GM12865 (cell line): ENCODE data around the gene MAP4K2.

Source experiments
- DNase-seq: peaks from one replicate; pipeline ENCODE4 v3.0.0; 2010; ENCODE audit warnings: low read depth
- H3K4me3 ChIP-seq: 2 replicates; pipeline ENCODE4 v1.5.1; 2011; ENCODE audit warnings: mild to moderate bottlenecking, low read depth, low read length, control low read depth
- CTCF ChIP-seq: IDR thresholded peaks from 2 replicates; pipeline ENCODE4 v1.5.1; 2011; ENCODE audit warnings: low read length, control low read depth, low read depth, inconsistent platforms; ENCODE audit not compliant: insufficient read depth; ENCODE audit errors: missing control alignments

MAP4K2 gene

DNA sequence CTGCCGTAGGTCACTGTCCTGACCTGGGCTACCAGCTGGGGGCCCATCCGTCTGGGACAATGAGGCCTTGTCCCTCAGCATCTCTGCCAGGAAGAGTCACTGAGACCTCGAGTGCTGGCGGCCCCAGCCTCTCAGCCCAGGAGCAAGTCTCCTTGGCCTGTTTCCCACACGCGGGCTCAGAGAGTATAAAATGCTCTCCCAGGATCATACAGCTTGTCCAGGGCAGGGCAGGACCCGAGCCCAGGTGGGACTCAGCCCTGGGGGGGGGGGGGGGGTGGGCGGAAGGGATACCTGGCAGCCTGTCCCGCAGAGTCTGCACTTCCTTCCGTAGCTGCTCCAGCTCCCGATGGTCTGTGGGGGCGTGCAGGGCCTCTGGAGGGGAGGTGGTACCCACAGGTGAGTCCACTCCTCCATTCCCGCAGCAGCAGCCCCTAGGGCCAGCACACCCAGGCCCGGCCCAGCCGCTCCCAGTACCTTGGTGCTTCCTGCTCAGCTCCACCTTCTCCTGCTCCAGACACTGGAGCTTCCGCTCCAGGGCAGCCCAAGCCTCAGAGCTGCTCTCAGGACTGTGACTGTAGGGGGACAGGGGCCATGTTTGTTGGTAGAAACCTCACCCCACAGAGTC is 33.5 kb upstream of the MAP4K2 start:
- no peak for DNase-seq
- no peak for TF ChIP-seq CTCF
- H3K4me3 ChIP-seq, result no peak overlapping the region

GRCh38 chr11:64835616-64836447 is 32.8 kb upstream of the MAP4K2 start:
- no peak for DNase-seq
- H3K4me3 ChIP-seq, result no peak overlapping the region
- TF ChIP-seq CTCF, result no peak

GRCh38 chr11:64834723-64835615 is 32.0 kb upstream of the MAP4K2 start:
- no peak for DNase-seq
- no peak overlapping the region for H3K4me3 ChIP-seq
- TF ChIP-seq CTCF, result no peak

GRCh38 chr11:64834031-64834722 is 31.2 kb upstream of the MAP4K2 start:
- no peak for DNase-seq
- H3K4me3 ChIP-seq, result no peak overlapping the region
- no peak for TF ChIP-seq CTCF

- no peak for DNase-seq
- H3K4me3 ChIP-seq, result no peak overlapping the region
- TF ChIP-seq CTCF, result no peak
These were observed 30.5 kb upstream of the MAP4K2 start for GRCh38 chr11:64833509-64833908.

- DNase-seq, result no peak
- no peak overlapping the region for H3K4me3 ChIP-seq
- TF ChIP-seq CTCF, result no peak
These were observed 30.1 kb upstream of the MAP4K2 start for GRCh38 chr11:64833198-64833502.
